ENCODE data around the gene SCN8A.

The SCN8A gene

DNA sequence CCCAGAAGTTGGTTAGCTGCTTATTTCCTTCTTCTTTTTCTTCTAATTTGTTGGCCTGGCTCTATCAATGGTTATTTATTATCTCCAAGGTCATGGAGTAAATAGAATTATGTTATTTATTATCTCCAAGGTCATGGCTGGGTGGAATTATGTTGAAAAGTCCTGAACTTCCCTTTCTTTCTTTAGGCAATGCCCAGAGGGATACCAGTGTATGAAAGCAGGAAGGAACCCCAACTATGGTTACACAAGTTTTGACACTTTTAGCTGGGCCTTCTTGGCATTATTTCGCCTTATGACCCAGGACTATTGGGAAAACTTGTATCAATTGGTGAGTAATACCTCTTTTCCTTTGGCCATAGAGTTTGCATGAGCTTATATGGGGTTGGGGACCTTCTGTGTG lies 111.6 kb downstream of the SCN8A start:
- no peak overlapping the region for H3K4me3 ChIP-seq
- no peaks in the 10 kb centered on the region for H3K4me1 ChIP-seq
- no peak for DNase-seq
- intact Hi-C loops (cut with DNase I; ENCODE audit: low total_unique reads) = no loop called here
- peaks cover 0 to 2% of the 10 kb centered on the region in 2 donors for H3K27me3 ChIP-seq
- H3K36me3 ChIP-seq = no peaks in the 10 kb centered on the region
- no peak overlapping the region for H3K27ac ChIP-seq
- H3K9me3 ChIP-seq = no peaks in the 10 kb centered on the region
- TF ChIP-seq, protein P1, sequence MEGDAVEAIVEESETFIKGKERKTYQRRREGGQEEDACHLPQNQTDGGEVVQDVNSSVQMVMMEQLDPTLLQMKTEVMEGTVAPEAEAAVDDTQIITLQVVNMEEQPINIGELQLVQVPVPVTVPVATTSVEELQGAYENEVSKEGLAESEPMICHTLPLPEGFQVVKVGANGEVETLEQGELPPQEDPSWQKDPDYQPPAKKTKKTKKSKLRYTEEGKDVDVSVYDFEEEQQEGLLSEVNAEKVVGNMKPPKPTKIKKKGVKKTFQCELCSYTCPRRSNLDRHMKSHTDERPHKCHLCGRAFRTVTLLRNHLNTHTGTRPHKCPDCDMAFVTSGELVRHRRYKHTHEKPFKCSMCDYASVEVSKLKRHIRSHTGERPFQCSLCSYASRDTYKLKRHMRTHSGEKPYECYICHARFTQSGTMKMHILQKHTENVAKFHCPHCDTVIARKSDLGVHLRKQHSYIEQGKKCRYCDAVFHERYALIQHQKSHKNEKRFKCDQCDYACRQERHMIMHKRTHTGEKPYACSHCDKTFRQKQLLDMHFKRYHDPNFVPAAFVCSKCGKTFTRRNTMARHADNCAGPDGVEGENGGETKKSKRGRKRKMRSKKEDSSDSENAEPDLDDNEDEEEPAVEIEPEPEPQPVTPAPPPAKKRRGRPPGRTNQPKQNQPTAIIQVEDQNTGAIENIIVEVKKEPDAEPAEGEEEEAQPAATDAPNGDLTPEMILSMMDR (IDR thresholded peaks at IDR 0.05) = no peak

DNA sequence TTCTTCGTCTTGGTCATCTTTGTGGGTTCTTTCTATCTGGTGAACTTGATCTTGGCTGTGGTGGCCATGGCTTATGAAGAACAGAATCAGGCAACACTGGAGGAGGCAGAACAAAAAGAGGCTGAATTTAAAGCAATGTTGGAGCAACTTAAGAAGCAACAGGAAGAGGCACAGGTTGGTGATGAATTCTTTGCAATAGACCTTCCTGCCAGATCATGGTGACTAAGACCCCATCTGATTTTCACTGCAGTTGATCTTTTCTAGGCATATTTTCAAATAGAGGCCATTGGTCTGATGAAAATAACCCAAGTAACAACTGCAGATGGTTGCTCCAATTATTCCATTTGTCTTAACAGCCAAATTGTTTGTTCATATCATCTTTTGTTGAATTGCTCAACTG lies 114.4 kb downstream of the SCN8A start:
- Histone ChIP-seq H3K27ac (no peak overlapping the region), H3K36me3 (no peaks in the 10 kb centered on the region), H3K4me1 (no peaks in the 10 kb centered on the region), H3K27me3 (peaks cover 0 to 2% of the 10 kb centered on the region in 2 donors), H3K9me3 (no peaks in the 10 kb centered on the region), H3K4me3 (no peak overlapping the region)
- DNase-seq = no peak
- TF ChIP-seq, protein P1 (IDR thresholded peaks at IDR 0.05) = no peak
- intact Hi-C loops (cut with DNase I; ENCODE audit: low total_unique reads) = no loop called here

DNA sequence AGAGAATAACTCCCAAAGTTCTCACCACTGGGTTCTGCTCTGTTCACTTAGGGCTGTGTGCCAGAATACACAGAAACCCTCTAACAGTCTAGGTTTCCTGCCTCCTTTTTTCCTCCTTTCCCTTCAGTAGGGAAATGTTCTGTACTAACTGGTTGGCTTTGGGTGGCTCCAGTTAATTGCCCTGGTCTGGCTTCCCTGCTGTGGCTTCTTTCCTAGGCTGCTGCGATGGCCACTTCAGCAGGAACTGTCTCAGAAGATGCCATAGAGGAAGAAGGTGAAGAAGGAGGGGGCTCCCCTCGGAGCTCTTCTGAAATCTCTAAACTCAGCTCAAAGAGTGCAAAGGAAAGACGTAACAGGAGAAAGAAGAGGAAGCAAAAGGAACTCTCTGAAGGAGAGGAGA lies 115.2 kb downstream of the SCN8A start:
- H3K27ac ChIP-seq = no peak overlapping the region
- H3K27me3 ChIP-seq = peaks cover 0 to 2% of the 10 kb centered on the region in 2 donors
- DNase-seq = no peak
- H3K36me3 ChIP-seq = no peaks in the 10 kb centered on the region
- no peak overlapping the region for H3K4me3 ChIP-seq
- TF ChIP-seq, protein P1 (IDR thresholded peaks at IDR 0.05) = no peak
- H3K9me3 ChIP-seq = no peaks in the 10 kb centered on the region
- H3K4me1 ChIP-seq = no peaks in the 10 kb centered on the region
- intact Hi-C loops (cut with DNase I; ENCODE audit: low total_unique reads) = no loop called here

DNA sequence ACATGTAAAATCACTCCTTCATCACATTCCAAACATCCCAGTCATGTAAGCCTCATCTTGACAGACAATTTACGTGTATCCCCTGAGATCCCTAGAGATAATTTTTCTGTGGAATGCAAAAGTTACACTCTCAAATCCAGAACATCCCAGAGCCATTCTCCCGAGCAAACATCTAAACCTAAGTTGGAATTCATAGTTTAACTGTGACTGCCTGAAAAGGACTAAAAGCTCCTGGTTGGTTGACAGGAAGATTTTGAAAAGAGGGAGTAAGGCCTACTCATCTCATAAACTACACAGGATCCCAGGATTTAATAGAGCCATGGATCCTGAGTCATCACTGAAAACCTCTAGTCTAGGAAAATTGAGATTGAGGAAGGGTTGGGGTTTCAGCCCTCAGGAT lies 123.6 kb downstream of the SCN8A start:
- H3K36me3 ChIP-seq = no peaks in the 10 kb centered on the region
- no peaks in the 10 kb centered on the region for H3K27me3 ChIP-seq
- no peak for DNase-seq
- H3K9me3 ChIP-seq = no peaks in the 10 kb centered on the region
- H3K4me1 ChIP-seq = no peaks in the 10 kb centered on the region
- TF ChIP-seq, protein P1 (IDR thresholded peaks at IDR 0.05) = no peak
- no peak overlapping the region for H3K4me3 ChIP-seq
- intact Hi-C loops (cut with DNase I; ENCODE audit: low total_unique reads) = no loop called here
- H3K27ac ChIP-seq = no peak overlapping the region

GRCh38 chr12:51717326-51717925 lies 126.4 kb downstream of the SCN8A start:
- Histone ChIP-seq H3K4me3 (no peak overlapping the region), H3K36me3 (no peaks in the 10 kb centered on the region), H3K27ac (no peak overlapping the region), H3K27me3 (peaks cover 0 to 11% of the 10 kb centered on the region in 2 donors), H3K9me3 (no peaks in the 10 kb centered on the region), H3K4me1 (peaks cover 0 to 9% (median 1%) of the 10 kb centered on the region in 4 donors)
- no peak for DNase-seq
- TF ChIP-seq, protein P1 (IDR thresholded peaks at IDR 0.05) = no peak
- intact Hi-C loops (cut with DNase I; ENCODE audit: low total_unique reads) = no loop called here
